CD14-positive monocyte (primary cell): ENCODE data around the gene CXCR5. TPM values are rescaled to one million over a fixed set of nuclear protein-coding genes. Genes with fewer than 3 reads are reported as not detected.

Experiments used
- DNase-seq, 3 donors: peaks; one replicate each; pipeline ENCODE4 v3.0.0-alpha.2; 2011 to 2022
- H2AFZ ChIP-seq: 2 replicates; pipeline ENCODE4 v1.6.0; 2012; ENCODE audit warnings: mild to moderate bottlenecking, low read depth, low read length, inconsistent platforms; ENCODE audit not compliant: insufficient read depth, poor library complexity, severe bottlenecking
- H3K27ac ChIP-seq, 2 donors: 1 replicate in 1 of 2; 2 replicates in 1 of 2; pipeline ENCODE4 v1.5.1; 2012 to 2013; ENCODE audit warnings: low read length in 2 of 2, control low read depth in 1 of 2, inconsistent platforms in 1 of 2, low read depth in 1 of 2, mild to moderate bottlenecking in 1 of 2
- H3K27me3 ChIP-seq, 2 donors: one replicate each; pipeline versions ENCODE4 v1.6.0 to v1.6.1; 2011 to 2013; ENCODE audit warnings: low read length in 2 of 2; ENCODE audit not compliant: control insufficient read depth in 2 of 2, insufficient read depth in 2 of 2
- H3K36me3 ChIP-seq, 2 donors: replicated peaks in 1 of 2; 1 replicate in 1 of 2; 2 replicates in 1 of 2; pipeline versions ENCODE4 v1.5.1 to v1.6.1; 2012 to 2013; ENCODE audit warnings: low read length in 2 of 2, control low read depth in 1 of 2, inconsistent platforms in 1 of 2, mild to moderate bottlenecking in 1 of 2; ENCODE audit not compliant: insufficient read depth in 2 of 2, control insufficient read depth in 1 of 2
- H3K4me1 ChIP-seq, 2 donors: 1 replicate in 1 of 2; 2 replicates in 1 of 2; pipeline versions ENCODE4 v1.5.1 to v1.6.1; 2012 to 2013; ENCODE audit warnings: low read length in 2 of 2, control low read depth in 1 of 2, inconsistent platforms in 1 of 2, mild to moderate bottlenecking in 1 of 2, moderate library complexity in 1 of 2; ENCODE audit not compliant: insufficient read depth in 2 of 2, control insufficient read depth in 1 of 2
- H3K4me2 ChIP-seq: replicated peaks from 2 replicates; pipeline ENCODE3; 2012; ENCODE audit warnings: low read length, moderate library complexity, mild to moderate bottlenecking; ENCODE audit not compliant: poor library complexity, severe bottlenecking; ENCODE audit errors: extremely low read depth
- H3K4me3 ChIP-seq, 3 experiments: fragments of 200-600 bp in 1 of 3; sonication (generic) in 1 of 3; replicated peaks in 1 of 3; 1 replicate in 2 of 3; 2 replicates in 1 of 3; pipeline ENCODE4 v1.5.1; 2011 to 2013; ENCODE audit warnings: low read length in 3 of 3, mild to moderate bottlenecking in 3 of 3, control low read depth in 2 of 3, low read depth in 2 of 3, inconsistent platforms in 1 of 3, moderate library complexity in 1 of 3
- H3K79me2 ChIP-seq: 2 replicates; pipeline ENCODE4 v1.6.0; 2012; ENCODE audit warnings: mild to moderate bottlenecking, control low read depth, inconsistent platforms, low read length, moderate library complexity; ENCODE audit not compliant: insufficient read depth
- H3K9ac ChIP-seq: 2 replicates; pipeline ENCODE4 v1.6.0; 2017; ENCODE audit warnings: low read length, mild to moderate bottlenecking; ENCODE audit not compliant: insufficient read depth, poor library complexity, severe bottlenecking
- H3K9me3 ChIP-seq, 2 donors: replicated peaks in 1 of 2; 1 replicate in 1 of 2; 2 replicates in 1 of 2; pipeline versions ENCODE4 v1.5.1 to v1.6.1; 2012 to 2013; ENCODE audit warnings: low read length in 2 of 2, control low read depth in 1 of 2; ENCODE audit not compliant: control insufficient read depth in 1 of 2, insufficient read depth in 1 of 2
- H4K20me1 ChIP-seq: 2 replicates; pipeline ENCODE4 v1.6.0; 2012; ENCODE audit warnings: mild to moderate bottlenecking, low read length, control low read depth, moderate library complexity; ENCODE audit not compliant: insufficient read depth
- H3K27ac Mint-ChIP-seq, 7 donors: one replicate each; pipeline ENCODE4 v1.8.0; 2020; ENCODE audit warnings: mild to moderate bottlenecking in 7 of 7, mixed read lengths in 7 of 7, moderate library complexity in 6 of 7, inconsistent platforms in 2 of 7
- H3K27me3 Mint-ChIP-seq, 3 donors: one replicate each; pipeline ENCODE4 v1.8.0; 2021 to 2022; ENCODE audit warnings: low read depth in 3 of 3, mild to moderate bottlenecking in 3 of 3, mixed read lengths in 3 of 3, moderate library complexity in 3 of 3, inconsistent platforms in 1 of 3
- H3K36me3 Mint-ChIP-seq, 2 donors: one replicate each; pipeline ENCODE4 v1.8.0; 2020; ENCODE audit warnings: mixed read lengths in 2 of 2, inconsistent platforms in 1 of 2, mild to moderate bottlenecking in 1 of 2
- H3K4me1 Mint-ChIP-seq: one replicate; pipeline ENCODE4 v1.8.0; 2020; ENCODE audit warnings: mild to moderate bottlenecking, mixed read lengths
- H3K4me3 Mint-ChIP-seq, 2 donors: one replicate each; pipeline ENCODE4 v1.8.0; 2020; ENCODE audit warnings: mild to moderate bottlenecking in 2 of 2, mixed read lengths in 2 of 2, moderate library complexity in 1 of 2
- H3K9me3 Mint-ChIP-seq, 7 donors: one replicate each; pipeline ENCODE4 v1.8.0; 2020 to 2022; ENCODE audit warnings: mixed read lengths in 7 of 7, mild to moderate bottlenecking in 6 of 7, moderate library complexity in 6 of 7, inconsistent platforms in 2 of 7
- CTCF ChIP-seq: fragments of 200-600 bp; IDR thresholded peaks from one replicate; pipeline ENCODE4 v1.8.0; 2022; ENCODE audit warnings: antibody characterized with exemption, mild to moderate bottlenecking
- WGBS: methylation state at CpG from one replicate; pipeline ENCODE4 v1.1.5; 2013; ENCODE audit warnings: missing lambda C conversion rate; ENCODE audit not compliant: insufficient coverage; 5-methylcytosine and 5-hydroxymethylcytosine counted together
- intact Hi-C, 2 donors: fragments of 100-400 bp; cut with micrococcal nuclease; formaldehyde crosslinking; loops; one replicate each; pipeline versions ENCODE4 v1.15.0 to v1.15.1; 2023
- polyA plus RNA-seq, 3 donors: library from polyadenylated mRNA; depleted of rRNA in 1 of 3; unstranded in 2 of 3; stranded (reverse) in 1 of 3; fragments of 300-500 nt in 2 of 3; fragments of >200 nt in 1 of 3; fragmentation: Illumina TruSeq in 2 of 3; gene quantifications; 1 replicate in 2 of 3; 2 replicates in 1 of 3; pipeline ENCODE4 v1.2.3, GENCODE V29; 2012 to 2021

CXCR5 gene
- polyA plus RNA-seq, 3 donors, result 0.08 to 0.31 (median 0.09) TPM

- Mint-ChIP-seq H3K27me3 (peaks cover 0 to 5% (median 5%) of the 10 kb centered on the region in 3 donors), H3K9me3 (no peaks in the 10 kb centered on the region), H3K27ac (peak overlapping the region; percentile 83 to 97 (median 93)), H3K36me3 (no peaks in the 10 kb centered on the region), H3K4me3 (peak overlapping the region; percentile 68 to 81), H3K4me1 (peaks cover 21% of the 10 kb centered on the region)
- H3K79me2 ChIP-seq, result no peaks in the 10 kb centered on the region
- peaks cover 16 to 18% of the 10 kb centered on the region in 2 donors for H3K4me1 ChIP-seq
- intact Hi-C loops, result no loop called here
- H3K9me3 ChIP-seq, result no peaks in the 10 kb centered on the region
- no peaks in the 10 kb centered on the region for H4K20me1 ChIP-seq
- peak overlapping the region; percentile 25 for H3K9ac ChIP-seq
- H2AFZ ChIP-seq, result peak overlapping the region; percentile 69
- peak overlapping the region; percentile 60 for H3K4me2 ChIP-seq
- DNase-seq, result peak; percentile 29 to 75 (median 46)
- no peaks in the 10 kb centered on the region for H3K36me3 ChIP-seq
- H3K4me3 ChIP-seq, result peak overlapping the region in 1 of 3 experiments; percentile 37
- TF ChIP-seq CTCF, result no peak
- 48% methylated on average over 10 of the region's 14 CpGs for WGBS
- no peaks in the 10 kb centered on the region for H3K27me3 ChIP-seq
- H3K27ac ChIP-seq, result peak overlapping the region; percentile 80
These were observed 13.0 kb upstream of the CXCR5 start for GRCh38 chr11:118870396-118871343.

GRCh38 chr11:118872403-118872821 is 11.3 kb upstream of the CXCR5 start:
- H3K9me3 ChIP-seq, result no peaks in the 10 kb centered on the region
- no peaks in the 10 kb centered on the region for H3K27me3 ChIP-seq
- DNase-seq, result no peak
- Mint-ChIP-seq H3K9me3 (peaks cover 0 to 3% (median 0%) of the 10 kb centered on the region in 7 donors), H3K36me3 (no peaks in the 10 kb centered on the region), H3K27me3 (peaks cover 0 to 5% (median 2%) of the 10 kb centered on the region in 3 donors), H3K4me1 (peaks cover 35% of the 10 kb centered on the region), H3K4me3 (no peak overlapping the region), H3K27ac (peak overlapping the region in 3 of 7 donors; percentile 13 to 63 (median 18))
- no peak overlapping the region for H3K27ac ChIP-seq
- intact Hi-C loops, result no loop called here
- H3K4me2 ChIP-seq, result no peak overlapping the region
- no peaks in the 10 kb centered on the region for H4K20me1 ChIP-seq
- H3K36me3 ChIP-seq, result no peaks in the 10 kb centered on the region
- no peak overlapping the region for H3K4me3 ChIP-seq
- H2AFZ ChIP-seq, result no peak overlapping the region
- no peak for TF ChIP-seq CTCF
- 86% methylated on average over 17 of the region's 17 CpGs for WGBS
- H3K4me1 ChIP-seq, result peaks cover 31 to 33% of the 10 kb centered on the region in 2 donors
- H3K9ac ChIP-seq, result no peak overlapping the region
- H3K79me2 ChIP-seq, result no peaks in the 10 kb centered on the region
